ENCODE results near the gene NOXA1. TPM values are rescaled to one million over a fixed set of nuclear protein-coding genes. Genes with fewer than 3 reads are reported as not detected.
A peak's percentile ranks its signal among the peaks of the same experiment; 100 is the strongest.

The NOXA1 gene
- total and polyA plus RNA-seq, 9 of the 15 experiments (the other 6 are each of a cell fraction or from before 2014, with no cell fraction given), result 0.07 to 1.2 (median 0.20) TPM; not detected in 4

GRCh38 chr9:137422604-137423513, at the start of gene NOXA1, which contains the start of gene EXD3 (continued):
- TF ChIP-seq CXXC5 (CRISPR knock-in tag; IDR thresholded peaks at IDR 0.05) (peak; percentile 89), ZNF436 (CRISPR knock-in tag; IDR thresholded peaks at IDR 0.05) (no peak), MEF2D (tag; conservative IDR thresholded peaks at IDR 0.05; ENCODE audit: low read depth) (no peak), SMAD4 (CRISPR knock-in tag; conservative IDR thresholded peaks at IDR 0.05) (peak; percentile 64), CHD4 (IDR thresholded peaks at IDR 0.05; ENCODE audit: insufficient read depth, insufficient replicate concordance, low read depth, low read length, poor library complexity, severe bottlenecking) (no peak), KLF10 (CRISPR knock-in tag; IDR thresholded peaks at IDR 0.05) (no peak), ZNF253 (CRISPR knock-in tag; conservative IDR thresholded peaks at IDR 0.05) (no peak), NCOA1 (IDR thresholded peaks at IDR 0.05; ENCODE audit: low read depth) (peak; percentile 91), HLTF (IDR thresholded peaks at IDR 0.05) (no peak), ZNF175 (CRISPR knock-in tag; IDR thresholded peaks at IDR 0.05; ENCODE audit: low read depth) (no peak; the same call in 1 of the 2 replicates), ZNF224 (CRISPR knock-in tag; IDR thresholded peaks at IDR 0.05) (no peak), ARID3A (IDR thresholded peaks at IDR 0.05; ENCODE audit: borderline replicate concordance, low read depth, low read length) (no peak; the same call in 1 of the 2 replicates)
- TF ChIP-seq, protein P1, sequence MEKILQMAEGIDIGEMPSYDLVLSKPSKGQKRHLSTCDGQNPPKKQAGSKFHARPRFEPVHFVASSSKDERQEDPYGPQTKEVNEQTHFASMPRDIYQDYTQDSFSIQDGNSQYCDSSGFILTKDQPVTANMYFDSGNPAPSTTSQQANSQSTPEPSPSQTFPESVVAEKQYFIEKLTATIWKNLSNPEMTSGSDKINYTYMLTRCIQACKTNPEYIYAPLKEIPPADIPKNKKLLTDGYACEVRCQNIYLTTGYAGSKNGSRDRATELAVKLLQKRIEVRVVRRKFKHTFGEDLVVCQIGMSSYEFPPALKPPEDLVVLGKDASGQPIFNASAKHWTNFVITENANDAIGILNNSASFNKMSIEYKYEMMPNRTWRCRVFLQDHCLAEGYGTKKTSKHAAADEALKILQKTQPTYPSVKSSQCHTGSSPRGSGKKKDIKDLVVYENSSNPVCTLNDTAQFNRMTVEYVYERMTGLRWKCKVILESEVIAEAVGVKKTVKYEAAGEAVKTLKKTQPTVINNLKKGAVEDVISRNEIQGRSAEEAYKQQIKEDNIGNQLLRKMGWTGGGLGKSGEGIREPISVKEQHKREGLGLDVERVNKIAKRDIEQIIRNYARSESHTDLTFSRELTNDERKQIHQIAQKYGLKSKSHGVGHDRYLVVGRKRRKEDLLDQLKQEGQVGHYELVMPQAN (IDR thresholded peaks at IDR 0.05; ENCODE audit: borderline replicate concordance), result no peak
- TF ChIP-seq, protein P2, sequence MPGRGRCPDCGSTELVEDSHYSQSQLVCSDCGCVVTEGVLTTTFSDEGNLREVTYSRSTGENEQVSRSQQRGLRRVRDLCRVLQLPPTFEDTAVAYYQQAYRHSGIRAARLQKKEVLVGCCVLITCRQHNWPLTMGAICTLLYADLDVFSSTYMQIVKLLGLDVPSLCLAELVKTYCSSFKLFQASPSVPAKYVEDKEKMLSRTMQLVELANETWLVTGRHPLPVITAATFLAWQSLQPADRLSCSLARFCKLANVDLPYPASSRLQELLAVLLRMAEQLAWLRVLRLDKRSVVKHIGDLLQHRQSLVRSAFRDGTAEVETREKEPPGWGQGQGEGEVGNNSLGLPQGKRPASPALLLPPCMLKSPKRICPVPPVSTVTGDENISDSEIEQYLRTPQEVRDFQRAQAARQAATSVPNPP (IDR thresholded peaks at IDR 0.05; ENCODE audit: borderline replicate concordance, insufficient read depth, insufficient read length), result no peak
- TF ChIP-seq, protein P3, sequence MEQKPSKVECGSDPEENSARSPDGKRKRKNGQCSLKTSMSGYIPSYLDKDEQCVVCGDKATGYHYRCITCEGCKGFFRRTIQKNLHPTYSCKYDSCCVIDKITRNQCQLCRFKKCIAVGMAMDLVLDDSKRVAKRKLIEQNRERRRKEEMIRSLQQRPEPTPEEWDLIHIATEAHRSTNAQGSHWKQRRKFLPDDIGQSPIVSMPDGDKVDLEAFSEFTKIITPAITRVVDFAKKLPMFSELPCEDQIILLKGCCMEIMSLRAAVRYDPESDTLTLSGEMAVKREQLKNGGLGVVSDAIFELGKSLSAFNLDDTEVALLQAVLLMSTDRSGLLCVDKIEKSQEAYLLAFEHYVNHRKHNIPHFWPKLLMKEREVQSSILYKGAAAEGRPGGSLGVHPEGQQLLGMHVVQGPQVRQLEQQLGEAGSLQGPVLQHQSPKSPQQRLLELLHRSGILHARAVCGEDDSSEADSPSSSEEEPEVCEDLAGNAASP (IDR thresholded peaks at IDR 0.05), result no peak
